ENCODE results near the gene RMRP.

Gene RMRP

DNA sequence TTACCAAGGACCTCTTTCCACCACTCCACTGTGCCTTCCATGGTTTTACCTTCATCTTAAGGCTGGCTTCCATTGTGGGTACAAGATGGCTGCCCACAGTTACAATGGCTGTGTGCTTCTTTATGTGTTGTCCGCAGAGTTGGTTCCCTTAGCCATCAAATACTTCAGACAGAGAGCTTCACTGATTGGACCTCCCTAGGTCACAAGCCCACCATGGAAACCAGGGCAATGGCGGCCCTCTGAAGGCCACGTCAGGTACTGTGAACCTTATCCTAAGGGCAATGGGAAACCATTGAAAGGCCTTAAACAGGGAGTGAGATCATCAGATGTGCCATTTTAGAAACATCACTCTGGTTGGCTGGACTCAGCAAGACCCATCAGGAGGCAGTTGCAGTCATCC is 10.1 kb upstream of the RMRP start:
- peaks cover 1% of the 10 kb centered on the region for H3K27me3 ChIP-seq
- H3K9me3 ChIP-seq, result no peaks in the 10 kb centered on the region
- H3K27ac ChIP-seq, result no peak overlapping the region
- no peaks in the 10 kb centered on the region for H3K36me3 ChIP-seq
- H3K4me3 ChIP-seq (ENCODE audit: low read depth in 1 of 2, low read length in 1 of 2), result no peak overlapping the region
- TF ChIP-seq, protein P1, sequence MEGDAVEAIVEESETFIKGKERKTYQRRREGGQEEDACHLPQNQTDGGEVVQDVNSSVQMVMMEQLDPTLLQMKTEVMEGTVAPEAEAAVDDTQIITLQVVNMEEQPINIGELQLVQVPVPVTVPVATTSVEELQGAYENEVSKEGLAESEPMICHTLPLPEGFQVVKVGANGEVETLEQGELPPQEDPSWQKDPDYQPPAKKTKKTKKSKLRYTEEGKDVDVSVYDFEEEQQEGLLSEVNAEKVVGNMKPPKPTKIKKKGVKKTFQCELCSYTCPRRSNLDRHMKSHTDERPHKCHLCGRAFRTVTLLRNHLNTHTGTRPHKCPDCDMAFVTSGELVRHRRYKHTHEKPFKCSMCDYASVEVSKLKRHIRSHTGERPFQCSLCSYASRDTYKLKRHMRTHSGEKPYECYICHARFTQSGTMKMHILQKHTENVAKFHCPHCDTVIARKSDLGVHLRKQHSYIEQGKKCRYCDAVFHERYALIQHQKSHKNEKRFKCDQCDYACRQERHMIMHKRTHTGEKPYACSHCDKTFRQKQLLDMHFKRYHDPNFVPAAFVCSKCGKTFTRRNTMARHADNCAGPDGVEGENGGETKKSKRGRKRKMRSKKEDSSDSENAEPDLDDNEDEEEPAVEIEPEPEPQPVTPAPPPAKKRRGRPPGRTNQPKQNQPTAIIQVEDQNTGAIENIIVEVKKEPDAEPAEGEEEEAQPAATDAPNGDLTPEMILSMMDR (IDR thresholded peaks at IDR 0.05), result no peak
- H3K4me1 ChIP-seq (ENCODE audit: control insufficient read depth in 1 of 2, insufficient read depth in 1 of 2, low read depth in 1 of 2, low read length in 1 of 2), result peaks cover 22 to 25% of the 10 kb centered on the region in 2 experiments

DNA sequence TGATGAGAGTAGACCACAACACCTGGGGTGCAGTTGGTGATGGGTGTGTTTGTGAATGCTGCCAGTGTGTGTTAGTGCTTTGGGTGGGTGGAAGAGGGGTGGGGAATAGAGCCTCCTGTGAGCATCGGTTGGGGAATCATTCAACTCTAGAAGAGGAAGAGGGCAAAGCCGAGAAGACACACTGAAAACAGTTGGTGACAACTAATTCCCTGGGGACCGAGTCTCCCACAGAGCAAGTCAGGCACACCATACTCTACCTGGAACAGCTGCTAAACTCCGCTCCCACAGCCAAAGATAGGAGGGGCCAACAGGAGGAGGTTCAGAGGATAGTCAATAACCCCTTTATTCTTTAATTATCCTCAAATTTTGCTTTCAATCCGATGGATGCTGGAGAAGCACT is 8.7 kb upstream of the RMRP start:
- no peaks in the 10 kb centered on the region for H3K27me3 ChIP-seq
- peaks cover 22 to 25% of the 10 kb centered on the region in 2 experiments for H3K4me1 ChIP-seq (ENCODE audit: control insufficient read depth in 1 of 2, insufficient read depth in 1 of 2, low read depth in 1 of 2, low read length in 1 of 2)
- H3K36me3 ChIP-seq, result no peaks in the 10 kb centered on the region
- no peaks in the 10 kb centered on the region for H3K9me3 ChIP-seq
- no peak overlapping the region for H3K4me3 ChIP-seq (ENCODE audit: low read depth in 1 of 2, low read length in 1 of 2)
- no peak overlapping the region for H3K27ac ChIP-seq
- TF ChIP-seq, protein P1 (IDR thresholded peaks at IDR 0.05), result no peak

DNA sequence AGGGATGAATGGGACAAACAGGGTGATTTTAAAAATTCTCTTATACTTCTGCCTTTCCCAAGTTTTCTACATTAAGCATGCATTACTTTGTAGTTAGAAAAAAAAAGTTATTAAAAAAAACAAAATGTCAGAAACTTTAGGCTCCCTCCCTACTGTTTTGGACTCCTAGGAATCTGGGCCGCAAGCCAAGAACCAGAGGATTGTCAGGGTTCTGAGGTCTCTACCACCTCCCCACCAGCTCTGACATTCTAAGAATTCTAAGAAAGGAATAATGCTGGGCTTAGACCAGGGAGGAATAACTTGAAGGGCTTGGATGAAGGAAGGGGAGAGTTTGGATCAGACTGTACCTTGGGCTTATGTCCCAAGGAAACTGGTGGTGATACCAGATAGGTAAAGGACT is 8.2 kb upstream of the RMRP start:
- Histone ChIP-seq H3K27me3 (no peaks in the 10 kb centered on the region), H3K4me1 (ENCODE audit: control insufficient read depth in 1 of 2, insufficient read depth in 1 of 2, low read depth in 1 of 2, low read length in 1 of 2) (peaks cover 22 to 25% of the 10 kb centered on the region in 2 experiments), H3K4me3 (ENCODE audit: low read depth in 1 of 2, low read length in 1 of 2) (no peak overlapping the region), H3K9me3 (no peaks in the 10 kb centered on the region), H3K27ac (no peak overlapping the region), H3K36me3 (no peaks in the 10 kb centered on the region)
- TF ChIP-seq, protein P1 (IDR thresholded peaks at IDR 0.05), result no peak

DNA sequence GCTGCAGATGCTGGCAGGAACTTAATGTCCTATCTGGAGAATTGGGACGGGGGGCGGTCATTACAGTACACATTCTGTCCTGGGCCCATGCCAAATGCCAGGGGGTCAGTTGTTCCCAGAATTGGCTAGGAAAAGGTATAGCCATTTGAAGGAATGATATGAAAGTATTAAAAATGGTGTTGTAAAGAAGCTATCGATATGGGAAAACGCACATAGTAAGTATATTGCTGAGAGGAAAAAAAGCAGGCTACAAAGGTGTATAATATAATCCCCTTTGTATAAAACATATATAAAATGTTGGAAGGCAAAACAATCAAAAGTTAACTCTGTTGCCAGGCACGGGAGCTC is 7.6 kb upstream of the RMRP start:
- H3K27ac ChIP-seq, result no peak overlapping the region
- TF ChIP-seq, protein P1 (IDR thresholded peaks at IDR 0.05), result no peak
- no peaks in the 10 kb centered on the region for H3K36me3 ChIP-seq
- peaks cover 22 to 25% of the 10 kb centered on the region in 2 experiments for H3K4me1 ChIP-seq (ENCODE audit: control insufficient read depth in 1 of 2, insufficient read depth in 1 of 2, low read depth in 1 of 2, low read length in 1 of 2)
- H3K9me3 ChIP-seq, result no peaks in the 10 kb centered on the region
- no peaks in the 10 kb centered on the region for H3K27me3 ChIP-seq
- H3K4me3 ChIP-seq (ENCODE audit: low read depth in 1 of 2, low read length in 1 of 2), result peak overlapping the region; percentile 63 to 77

DNA sequence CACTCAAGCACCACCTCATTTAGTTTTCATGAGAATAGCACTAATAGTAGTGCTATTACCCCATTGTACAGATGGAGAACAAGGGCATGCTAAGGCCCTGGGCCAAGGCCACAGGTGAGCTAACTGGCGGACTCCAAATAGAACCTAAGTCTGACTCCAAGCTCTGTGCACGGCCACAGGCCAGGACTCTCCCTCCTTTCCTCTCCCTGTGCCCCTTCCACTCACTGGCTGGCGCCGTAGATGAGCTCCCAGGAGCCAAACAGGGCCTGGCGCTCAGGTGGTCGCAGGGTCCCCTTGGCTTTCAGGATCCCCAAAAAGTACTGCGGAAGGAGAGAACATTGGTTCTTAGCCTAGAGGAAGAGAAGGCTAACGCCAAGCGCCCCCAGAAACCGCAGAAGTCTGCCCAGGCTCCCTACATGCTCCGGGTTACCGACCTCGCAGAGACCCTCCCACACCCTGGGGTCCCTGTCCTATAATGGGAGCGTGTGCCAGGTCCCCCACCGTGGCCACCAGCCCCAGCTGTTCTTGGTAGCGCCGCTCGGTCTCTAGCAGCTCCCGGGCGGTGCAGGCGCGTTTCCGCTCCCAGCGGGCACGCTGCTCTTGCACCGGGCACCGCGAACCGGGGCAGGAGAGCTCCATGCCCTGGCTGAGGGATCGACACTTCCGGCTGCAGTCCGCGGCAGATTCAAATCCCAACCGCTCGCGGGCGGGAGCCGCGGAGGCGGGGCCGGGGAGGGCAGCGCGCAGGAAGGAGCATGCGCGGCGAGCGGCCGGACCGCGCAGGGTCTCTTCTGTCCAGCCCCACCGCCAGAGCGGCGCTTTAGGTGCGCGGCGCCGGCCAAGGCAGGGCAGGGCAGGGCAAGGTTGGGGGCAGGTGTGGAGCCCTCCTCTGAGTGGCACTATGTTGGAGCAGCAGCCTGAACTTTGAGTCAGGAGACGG is 7.0 kb upstream of the RMRP start, which contains the start of gene ARHGEF39:
Gene ARHGEF39 (minus strand): TSS at position 665 of the 940 bp plus-strand sequence. CDS start 26 bp downstream, at position 639.
- H3K4me3 ChIP-seq (ENCODE audit: low read depth in 1 of 2, low read length in 1 of 2), result peak within 1 kb of the TSS; percentile 63 to 77
- H3K36me3 ChIP-seq, result no peaks in the 10 kb centered on the region
- H3K9me3 ChIP-seq, result no peaks in the 10 kb centered on the region
- H3K27me3 ChIP-seq, result no peaks in the 10 kb centered on the region
- TF ChIP-seq, protein P1 (IDR thresholded peaks at IDR 0.05), result peak; percentile 28
- peaks cover 22 to 25% of the 10 kb centered on the region in 2 experiments for H3K4me1 ChIP-seq (ENCODE audit: control insufficient read depth in 1 of 2, insufficient read depth in 1 of 2, low read depth in 1 of 2, low read length in 1 of 2)
- H3K27ac ChIP-seq, result peak within 1 kb of the TSS; percentile 14

Measured in neutrophil (primary cell).